ENCODE results near the gene RGS7. TPM values are rescaled to one million over a fixed set of nuclear protein-coding genes. Genes with fewer than 3 reads are reported as not detected.

Gene RGS7
- total RNA-seq, 4 donors from 2014 or later = 0.11 to 0.33 TPM; not detected in 2

DNA sequence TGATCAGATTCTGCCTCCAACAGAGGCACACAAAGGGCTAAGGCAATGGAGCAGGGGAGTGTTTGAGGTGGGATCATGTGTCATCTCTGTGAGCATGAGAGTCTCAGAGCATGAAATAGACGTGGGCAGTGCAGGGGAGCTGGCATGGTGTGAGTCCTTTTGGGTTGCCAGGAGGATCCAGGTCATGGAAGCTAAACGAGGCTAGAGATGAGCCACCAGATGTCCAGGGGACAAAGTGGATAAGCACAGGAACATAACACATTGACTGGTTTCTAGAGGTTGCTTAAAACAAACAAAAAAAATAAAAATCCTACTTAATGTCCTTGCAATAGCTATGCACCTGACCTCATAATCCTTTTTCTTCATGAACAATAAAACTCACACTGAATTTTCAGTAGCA is 490.3 kb downstream of the RGS7 start:
- Histone ChIP-seq H3K4me3 (no peak overlapping the region), H3K9me3 (no peaks in the 10 kb centered on the region), H3K27me3 (no peaks in the 10 kb centered on the region), H3K4me1 (no peaks in the 10 kb centered on the region), H3K27ac (replicated peaks in 1 of 4) (no peak overlapping the region), H3K36me3 (no peaks in the 10 kb centered on the region)
- intact Hi-C loops (cut with DNase I) = no loop called here
- no peak for DNase-seq (ENCODE audit: extremely low spot score)
- TF ChIP-seq, protein P1, sequence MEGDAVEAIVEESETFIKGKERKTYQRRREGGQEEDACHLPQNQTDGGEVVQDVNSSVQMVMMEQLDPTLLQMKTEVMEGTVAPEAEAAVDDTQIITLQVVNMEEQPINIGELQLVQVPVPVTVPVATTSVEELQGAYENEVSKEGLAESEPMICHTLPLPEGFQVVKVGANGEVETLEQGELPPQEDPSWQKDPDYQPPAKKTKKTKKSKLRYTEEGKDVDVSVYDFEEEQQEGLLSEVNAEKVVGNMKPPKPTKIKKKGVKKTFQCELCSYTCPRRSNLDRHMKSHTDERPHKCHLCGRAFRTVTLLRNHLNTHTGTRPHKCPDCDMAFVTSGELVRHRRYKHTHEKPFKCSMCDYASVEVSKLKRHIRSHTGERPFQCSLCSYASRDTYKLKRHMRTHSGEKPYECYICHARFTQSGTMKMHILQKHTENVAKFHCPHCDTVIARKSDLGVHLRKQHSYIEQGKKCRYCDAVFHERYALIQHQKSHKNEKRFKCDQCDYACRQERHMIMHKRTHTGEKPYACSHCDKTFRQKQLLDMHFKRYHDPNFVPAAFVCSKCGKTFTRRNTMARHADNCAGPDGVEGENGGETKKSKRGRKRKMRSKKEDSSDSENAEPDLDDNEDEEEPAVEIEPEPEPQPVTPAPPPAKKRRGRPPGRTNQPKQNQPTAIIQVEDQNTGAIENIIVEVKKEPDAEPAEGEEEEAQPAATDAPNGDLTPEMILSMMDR (IDR thresholded peaks at IDR 0.05) = no peak
- TF ChIP-seq EP300 (IDR thresholded peaks at IDR 0.05) (no peak), POLR2A (IDR thresholded peaks at IDR 0.05; ENCODE audit: low read depth) (no peak), POLR2AphosphoS5 (IDR thresholded peaks at IDR 0.05) (no peak)
- WGBS = 45% methylated on average over 2 of the region's 2 CpGs

DNA sequence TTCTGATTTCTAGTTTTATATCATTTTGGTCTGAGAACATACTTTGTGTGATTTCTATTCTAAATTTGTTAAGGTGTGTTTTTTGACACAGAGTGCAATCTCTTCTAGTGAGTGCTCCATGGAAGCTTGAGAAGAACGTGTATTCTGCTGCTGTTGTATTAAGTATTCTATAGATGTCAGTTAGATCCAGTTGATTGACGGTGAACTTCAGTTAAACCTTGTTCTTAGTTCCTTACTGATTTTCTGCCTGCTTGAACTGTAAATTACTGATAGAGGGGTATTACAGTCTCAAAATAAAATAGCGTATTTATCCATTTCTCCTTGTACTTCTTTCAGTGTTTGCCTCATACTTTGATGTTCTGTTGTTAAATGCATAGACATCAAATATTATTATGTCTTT is 497.0 kb downstream of the RGS7 start:
- H3K36me3 ChIP-seq = no peaks in the 10 kb centered on the region
- no peak overlapping the region for H3K27ac ChIP-seq (replicated peaks in 1 of 4)
- no peak for DNase-seq (ENCODE audit: extremely low spot score)
- 88% methylated on average over 3 of the region's 3 CpGs for whole genome bisulfite sequencing
- H3K9me3 ChIP-seq = no peaks in the 10 kb centered on the region
- H3K4me3 ChIP-seq = no peak overlapping the region
- intact Hi-C loops (cut with DNase I) = no loop called here
- TF ChIP-seq, protein P1 (IDR thresholded peaks at IDR 0.05) = no peak
- TF ChIP-seq POLR2A (IDR thresholded peaks at IDR 0.05; ENCODE audit: low read depth) (no peak), POLR2AphosphoS5 (IDR thresholded peaks at IDR 0.05) (no peak), EP300 (IDR thresholded peaks at IDR 0.05) (no peak)
- H3K4me1 ChIP-seq = no peaks in the 10 kb centered on the region
- no peaks in the 10 kb centered on the region for H3K27me3 ChIP-seq

DNA sequence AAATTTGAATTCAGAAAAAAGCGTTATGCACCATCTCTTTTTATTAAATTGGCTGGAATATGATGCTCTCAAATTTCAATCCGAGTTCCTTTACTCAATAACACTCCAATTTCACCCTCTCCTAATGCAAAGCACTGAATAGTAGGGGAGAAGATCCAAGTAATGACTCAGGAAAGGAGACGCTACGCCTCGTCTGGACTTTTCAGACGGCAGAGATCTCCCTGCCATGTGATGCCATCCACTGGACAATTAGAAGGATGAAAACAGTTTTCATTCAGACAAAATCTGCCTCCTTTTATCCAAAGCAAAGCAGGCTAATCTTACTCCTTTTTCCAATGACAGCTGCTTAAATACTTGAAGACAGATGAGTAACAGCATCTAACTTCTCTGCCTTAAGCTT is 502.6 kb downstream of the RGS7 start:
- WGBS = 75% methylated on average over 6 of the region's 6 CpGs
- intact Hi-C loops (cut with DNase I) = no loop called here
- TF ChIP-seq, protein P1 (IDR thresholded peaks at IDR 0.05) = no peak
- TF ChIP-seq POLR2A (IDR thresholded peaks at IDR 0.05; ENCODE audit: low read depth) (no peak), POLR2AphosphoS5 (IDR thresholded peaks at IDR 0.05) (no peak), EP300 (IDR thresholded peaks at IDR 0.05) (no peak)
- H3K27me3 ChIP-seq = no peaks in the 10 kb centered on the region
- peaks cover 0 to 6% (median 0%) of the 10 kb centered on the region in 4 donors for H3K9me3 ChIP-seq
- no peak for DNase-seq (ENCODE audit: extremely low spot score)
- H3K4me3 ChIP-seq = no peak overlapping the region
- no peak overlapping the region for H3K27ac ChIP-seq (replicated peaks in 1 of 4)
- no peaks in the 10 kb centered on the region for H3K36me3 ChIP-seq
- H3K4me1 ChIP-seq = no peaks in the 10 kb centered on the region

DNA sequence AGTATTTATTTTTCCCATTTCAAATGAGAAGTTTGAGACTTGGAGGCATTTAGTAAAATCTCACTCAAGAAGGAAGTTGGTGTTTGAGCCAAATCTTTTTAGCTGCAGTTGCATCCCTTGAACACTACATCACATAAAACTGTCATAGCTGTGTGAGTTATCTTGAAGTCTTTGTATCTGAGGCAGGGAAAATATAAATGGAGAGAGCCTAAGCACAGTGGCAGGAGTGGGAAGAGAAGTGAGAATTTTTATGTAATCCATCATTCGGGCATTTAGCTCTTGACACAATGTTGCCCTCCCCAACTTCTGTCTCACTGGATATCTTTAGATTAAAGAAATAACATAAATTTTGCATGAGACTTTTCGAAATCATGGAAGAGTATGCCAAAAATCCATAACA is 509.7 kb downstream of the RGS7 start:
- WGBS = 89% methylated on average over 2 of the region's 2 CpGs
- intact Hi-C loops (cut with DNase I) = no loop called here
- H3K9me3 ChIP-seq = peaks cover 0 to 6% (median 0%) of the 10 kb centered on the region in 4 donors
- no peaks in the 10 kb centered on the region for H3K36me3 ChIP-seq
- DNase-seq (ENCODE audit: extremely low spot score) = no peak
- no peaks in the 10 kb centered on the region for H3K4me1 ChIP-seq
- TF ChIP-seq EP300 (IDR thresholded peaks at IDR 0.05) (no peak), POLR2A (IDR thresholded peaks at IDR 0.05; ENCODE audit: low read depth) (no peak)
- TF ChIP-seq, protein P1 (IDR thresholded peaks at IDR 0.05) = no peak
- H3K27me3 ChIP-seq = no peaks in the 10 kb centered on the region
- H3K27ac ChIP-seq (replicated peaks in 1 of 4) = no peak overlapping the region
- no peak overlapping the region for H3K4me3 ChIP-seq

DNA sequence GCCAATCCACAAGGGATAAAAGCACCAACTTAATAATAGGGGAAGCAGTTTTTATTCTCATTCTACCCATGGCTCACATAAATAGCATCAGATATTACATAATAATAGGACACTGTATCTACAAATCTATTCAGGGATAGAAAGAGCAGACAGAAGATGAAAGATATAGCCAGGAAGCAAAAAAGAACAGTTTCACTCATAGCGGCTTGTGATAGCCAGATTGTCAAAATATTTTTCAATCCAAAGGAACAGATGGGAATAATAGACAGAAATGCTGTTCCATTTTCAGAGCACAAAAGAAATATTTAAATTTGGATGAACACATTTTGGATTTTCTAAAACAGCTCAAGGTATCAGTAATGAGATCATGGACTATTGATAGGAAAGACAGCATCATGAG is 512.5 kb downstream of the RGS7 start:
- no peaks in the 10 kb centered on the region for H3K9me3 ChIP-seq
- no peaks in the 10 kb centered on the region for H3K27me3 ChIP-seq
- no peak overlapping the region for H3K4me3 ChIP-seq
- WGBS = 92% methylated on average over 1 of the region's 1 CpG
- H3K36me3 ChIP-seq = no peaks in the 10 kb centered on the region
- no peak for DNase-seq (ENCODE audit: extremely low spot score)
- no peak overlapping the region for H3K27ac ChIP-seq (replicated peaks in 1 of 4)
- TF ChIP-seq EP300 (IDR thresholded peaks at IDR 0.05) (no peak), POLR2A (IDR thresholded peaks at IDR 0.05; ENCODE audit: low read depth) (no peak), POLR2AphosphoS5 (IDR thresholded peaks at IDR 0.05) (no peak)
- TF ChIP-seq, protein P1 (IDR thresholded peaks at IDR 0.05) = no peak
- intact Hi-C loops (cut with DNase I) = no loop called here
- H3K4me1 ChIP-seq = no peaks in the 10 kb centered on the region

Data from esophagus muscularis mucosa (tissue), 4 donors.